Tibial nerve (tissue), 3 donors: ENCODE data around the gene CEP164.

Experiments
- POLR2A ChIP-seq, 2 donors: fragments of 450-650 bp; IDR thresholded peaks; one replicate each; pipeline ENCODE4 v1.6.1; 2017; ENCODE audit warnings: antibody characterized with exemption in 2 of 2, mild to moderate bottlenecking in 2 of 2, moderate library complexity in 2 of 2
- TF ChIP-seq, protein P1 (sequence below), 5 experiments: fragments of 200-600 bp in 3 of 5; fragments of 450-650 bp in 2 of 5; sonication (generic) in 3 of 5; IDR thresholded peaks; one replicate each; pipeline ENCODE4 v1.5.1; 2016 to 2019; ENCODE audit warnings: antibody characterized with exemption in 5 of 5, mild to moderate bottlenecking in 3 of 5, moderate library complexity in 2 of 5

GRCh38 chr11:117420143-117420485 is 92.5 kb downstream of the CEP164 start:
- no peak for TF ChIP-seq POLR2A (IDR thresholded peaks at IDR 0.05)
- TF ChIP-seq, protein P1, sequence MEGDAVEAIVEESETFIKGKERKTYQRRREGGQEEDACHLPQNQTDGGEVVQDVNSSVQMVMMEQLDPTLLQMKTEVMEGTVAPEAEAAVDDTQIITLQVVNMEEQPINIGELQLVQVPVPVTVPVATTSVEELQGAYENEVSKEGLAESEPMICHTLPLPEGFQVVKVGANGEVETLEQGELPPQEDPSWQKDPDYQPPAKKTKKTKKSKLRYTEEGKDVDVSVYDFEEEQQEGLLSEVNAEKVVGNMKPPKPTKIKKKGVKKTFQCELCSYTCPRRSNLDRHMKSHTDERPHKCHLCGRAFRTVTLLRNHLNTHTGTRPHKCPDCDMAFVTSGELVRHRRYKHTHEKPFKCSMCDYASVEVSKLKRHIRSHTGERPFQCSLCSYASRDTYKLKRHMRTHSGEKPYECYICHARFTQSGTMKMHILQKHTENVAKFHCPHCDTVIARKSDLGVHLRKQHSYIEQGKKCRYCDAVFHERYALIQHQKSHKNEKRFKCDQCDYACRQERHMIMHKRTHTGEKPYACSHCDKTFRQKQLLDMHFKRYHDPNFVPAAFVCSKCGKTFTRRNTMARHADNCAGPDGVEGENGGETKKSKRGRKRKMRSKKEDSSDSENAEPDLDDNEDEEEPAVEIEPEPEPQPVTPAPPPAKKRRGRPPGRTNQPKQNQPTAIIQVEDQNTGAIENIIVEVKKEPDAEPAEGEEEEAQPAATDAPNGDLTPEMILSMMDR (IDR thresholded peaks at IDR 0.05) = no peak
